ENCODE results near the gene RABGAP1L. TPM values are rescaled to one million over a fixed set of nuclear protein-coding genes. Genes with fewer than 3 reads are reported as not detected.

The RABGAP1L gene
- total and polyA plus RNA-seq, 10 of the 15 experiments (the other 5 are each of a cell fraction or from before 2014, with no cell fraction given): 5.8 to 194 (median 113) TPM

GRCh38 chr1:174153085-174153824, 6.1 kb upstream of the RABGAP1L start (continued):
- peak; percentile 87 for TF ChIP-seq NFIC (IDR thresholded peaks at IDR 0.05; ENCODE audit: low read depth, low read length)
- peak; percentile 68 for TF ChIP-seq CREM (IDR thresholded peaks at IDR 0.05; ENCODE audit: low read depth)
- 0 out of 4 replicates have a peak, but pooled peaks of 1 of the 2 experiments have one; percentile 33 for TF ChIP-seq ETV6 (conservative IDR thresholded peaks at IDR 0.05 in 1 of 2, IDR thresholded peaks at IDR 0.05 in 1 of 2; ENCODE audit: borderline replicate concordance in 1 of 2, low read depth in 1 of 2)
- TF ChIP-seq ZNF24 (IDR thresholded peaks at IDR 0.05): no peak
- TF ChIP-seq GABPA (IDR thresholded peaks at IDR 0.05; ENCODE audit: low read depth): 0 out of 2 replicates have a peak, but pooled peaks have one; percentile 8
- TF ChIP-seq ATF2 (IDR thresholded peaks at IDR 0.05; ENCODE audit: low read length): peak; percentile 62
- peak; percentile 73; the same call in 1 of the 2 replicates for TF ChIP-seq MEF2A (IDR thresholded peaks at IDR 0.05; ENCODE audit: insufficient read depth, low read depth, low read length)
- no peak for TF ChIP-seq TBL1XR1 (IDR thresholded peaks at IDR 0.05; ENCODE audit: low read depth, low read length)
- peak; percentile 29; the same call in 1 of the 2 replicates for TF ChIP-seq RAD21 (IDR thresholded peaks at IDR 0.05; ENCODE audit: insufficient read depth, low read depth, low read length)

GRCh38 chr1:174153825-174154107, 5.6 kb upstream of the RABGAP1L start:
- no peaks in the 10 kb centered on the region for H3K36me3 ChIP-seq (ENCODE audit: control insufficient read depth in 2 of 2, insufficient read depth in 2 of 2, low read length in 1 of 2)
- FAIRE-seq: no peak
- no peak for ATAC-seq
- peaks cover 29% of the 10 kb centered on the region for H3K4me1 ChIP-seq (ENCODE audit: control insufficient read depth, insufficient read depth, low read length)
- H3K27me3 ChIP-seq (replicated peaks in 1 of 2; ENCODE audit: control insufficient read depth in 2 of 2, insufficient read depth in 2 of 2, low read length in 1 of 2): no peaks in the 10 kb centered on the region
- DNase-seq (ENCODE audit: low read depth, low spot score): no peak
- H4K20me1 ChIP-seq (ENCODE audit: control insufficient read depth, insufficient read depth): no peaks in the 10 kb centered on the region
- intact Hi-C loops (cut with micrococcal nuclease; ENCODE audit: unreplicated experiment) (loop anchor here (10.0 kb wide), 1 partner anchor 591 kb away; no protein-coding TSS in a partner anchor), in situ Hi-C loops (cut with MboI) (no loop called here)
- no peak overlapping the region for H3K27ac ChIP-seq (ENCODE audit: control insufficient read depth, insufficient read depth)
- BruUV-seq (replicated peaks): no TSS peak
- H2AFZ ChIP-seq (ENCODE audit: control insufficient read depth, low read depth, low read length): no peak overlapping the region
- 0 out of 2 replicates have a peak overlapping the region, but pooled peaks have one; percentile 1 for H3K4me2 ChIP-seq (ENCODE audit: control insufficient read depth, insufficient read depth)
- no peak for TF ChIP-seq HSF1 (IDR thresholded peaks at IDR 0.05; ENCODE audit: low read depth, low read length)
- TF ChIP-seq EGR1 (IDR thresholded peaks at IDR 0.05; ENCODE audit: borderline replicate concordance in 1 of 2, low read depth in 2 of 2, low read length in 2 of 2): no peak
- TF ChIP-seq RAD21 (IDR thresholded peaks at IDR 0.05; ENCODE audit: insufficient read depth, low read depth, low read length): no peak
- no peak for TF ChIP-seq ZNF384 (IDR thresholded peaks at IDR 0.05; ENCODE audit: borderline replicate concordance, low read depth, low read length)
- 0 out of 2 replicates have a peak, but pooled peaks have one; percentile 47 for TF ChIP-seq CBFB (IDR thresholded peaks at IDR 0.05; ENCODE audit: low read depth)
- TF ChIP-seq JUND (IDR thresholded peaks at IDR 0.05; ENCODE audit: low read depth, low read length): no peak
- TF ChIP-seq CEBPB (IDR thresholded peaks at IDR 0.05; ENCODE audit: borderline replicate concordance in 1 of 2, low read depth in 2 of 2, low read length in 2 of 2): peak in 1 of 2 experiments; percentile 7; a peak in 1 of 4 replicates
- TF ChIP-seq MAX (IDR thresholded peaks at IDR 0.05; ENCODE audit: low read depth, low read length): no peak
- TF ChIP-seq BACH1 (IDR thresholded peaks at IDR 0.05; ENCODE audit: borderline replicate concordance): no peak
- ChIA-PET SMC1A (ENCODE audit: uncharacterized antibody, unreplicated experiment) (interaction anchor here (0.9 to 1.0 kb wide), 2 partner anchors 10 to 65 kb away, joined by 3 to 4 read pairs; no protein-coding TSS in a partner anchor), CTCF (no interaction called here), POLR2A (no interaction called here), RAD21 (ENCODE audit: unreplicated experiment) (interaction anchor here (1.4 kb wide), 1 partner anchor 12 kb away, joined by 3 read pairs; no protein-coding TSS in a partner anchor)
- H3K4me3 ChIP-seq: no peak overlapping the region
- H3K9ac ChIP-seq (ENCODE audit: control insufficient read depth, insufficient read depth, low read length): no peak overlapping the region
- peaks cover 1% of the 10 kb centered on the region; the same call in 1 of the 3 replicates for H3K9me3 ChIP-seq (replicated peaks; ENCODE audit: control insufficient read depth, insufficient read depth, low read length)
- peaks cover 9% of the 10 kb centered on the region for H3K79me2 ChIP-seq (ENCODE audit: control insufficient read depth, insufficient read depth, low read length)

Data from GM12878 (cell line).